Measurements from ENCODE around the gene FYN.

FYN gene

GRCh38 chr6:111628142-111628850 lies 245.0 kb downstream of the FYN start:
- no peak overlapping the region for H3K27ac ChIP-seq
- no peak for TF ChIP-seq ZFX (IDR thresholded peaks at IDR 0.05)
- TF ChIP-seq, protein P1, sequence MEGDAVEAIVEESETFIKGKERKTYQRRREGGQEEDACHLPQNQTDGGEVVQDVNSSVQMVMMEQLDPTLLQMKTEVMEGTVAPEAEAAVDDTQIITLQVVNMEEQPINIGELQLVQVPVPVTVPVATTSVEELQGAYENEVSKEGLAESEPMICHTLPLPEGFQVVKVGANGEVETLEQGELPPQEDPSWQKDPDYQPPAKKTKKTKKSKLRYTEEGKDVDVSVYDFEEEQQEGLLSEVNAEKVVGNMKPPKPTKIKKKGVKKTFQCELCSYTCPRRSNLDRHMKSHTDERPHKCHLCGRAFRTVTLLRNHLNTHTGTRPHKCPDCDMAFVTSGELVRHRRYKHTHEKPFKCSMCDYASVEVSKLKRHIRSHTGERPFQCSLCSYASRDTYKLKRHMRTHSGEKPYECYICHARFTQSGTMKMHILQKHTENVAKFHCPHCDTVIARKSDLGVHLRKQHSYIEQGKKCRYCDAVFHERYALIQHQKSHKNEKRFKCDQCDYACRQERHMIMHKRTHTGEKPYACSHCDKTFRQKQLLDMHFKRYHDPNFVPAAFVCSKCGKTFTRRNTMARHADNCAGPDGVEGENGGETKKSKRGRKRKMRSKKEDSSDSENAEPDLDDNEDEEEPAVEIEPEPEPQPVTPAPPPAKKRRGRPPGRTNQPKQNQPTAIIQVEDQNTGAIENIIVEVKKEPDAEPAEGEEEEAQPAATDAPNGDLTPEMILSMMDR (conservative IDR thresholded peaks at IDR 0.05), result no peak

DNA sequence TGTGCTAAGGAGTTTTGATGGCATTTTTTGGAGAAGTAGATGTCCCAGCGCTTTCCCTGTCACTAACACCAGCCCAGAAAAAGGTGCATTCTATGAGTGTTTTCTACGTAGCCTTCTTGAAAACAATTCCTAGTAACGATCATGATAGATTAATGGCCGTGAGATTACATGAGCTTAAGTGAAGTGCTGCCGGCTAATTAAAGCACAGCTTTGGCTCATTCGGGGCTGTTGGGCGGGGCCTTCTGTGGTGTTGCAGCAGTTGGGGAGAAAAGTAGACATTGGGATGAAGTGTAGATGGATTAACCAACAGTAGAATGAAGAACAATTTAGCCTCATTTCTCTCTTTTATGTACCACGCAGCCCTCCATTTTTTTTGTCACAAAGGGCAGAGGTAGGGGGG lies 246.8 kb downstream of the FYN start:
- TF ChIP-seq, protein P1 (conservative IDR thresholded peaks at IDR 0.05), result no peak
- TF ChIP-seq ZFX (IDR thresholded peaks at IDR 0.05), result no peak

DNA sequence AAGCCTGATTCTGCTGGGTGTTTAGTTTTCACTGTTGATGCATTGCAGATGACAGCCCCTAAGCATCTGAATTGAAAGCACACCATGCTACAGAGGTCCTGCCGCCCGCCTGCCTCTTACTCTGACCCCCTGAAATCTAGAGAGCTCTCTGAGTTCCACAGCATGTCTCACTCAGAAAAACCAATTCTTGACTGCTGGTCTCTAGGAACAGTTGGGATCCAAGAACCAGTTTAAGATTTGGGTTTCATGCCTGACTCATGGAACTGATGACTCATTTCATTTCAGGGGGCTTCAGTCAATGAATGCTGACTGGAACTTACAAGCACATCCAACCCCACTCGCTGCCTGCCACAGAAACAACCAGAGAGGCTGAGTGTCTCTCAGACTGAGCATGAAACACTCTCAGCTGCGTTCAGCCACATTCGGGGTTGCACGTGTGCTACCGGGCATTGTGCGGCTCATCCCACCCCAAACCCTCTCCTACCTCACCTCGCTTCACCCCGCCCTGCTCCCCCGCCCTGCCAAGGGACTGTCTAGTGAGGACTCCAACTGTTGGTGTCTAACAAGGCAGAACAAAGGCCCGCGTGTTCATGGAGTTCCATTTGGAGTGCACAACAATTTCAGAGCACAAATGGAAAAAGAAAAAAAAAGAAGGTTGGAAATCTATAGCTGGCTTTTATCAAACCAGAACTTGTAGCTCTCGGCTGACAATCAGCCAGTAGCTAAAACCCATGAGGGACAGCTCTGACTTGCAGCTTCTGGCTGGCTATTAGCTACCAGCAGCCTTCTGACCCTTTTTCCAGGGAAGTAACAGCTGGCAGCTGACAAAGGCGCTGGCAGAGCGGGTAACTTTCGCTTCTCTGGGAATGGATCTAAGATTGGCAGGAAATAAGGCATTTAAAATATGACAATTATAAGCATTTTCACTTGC lies 247.5 kb downstream of the FYN start:
- no peak for TF ChIP-seq ZFX (IDR thresholded peaks at IDR 0.05)
- H3K27ac ChIP-seq, result no peak overlapping the region

More for the DNA sequence above, 246.8 kb downstream of the FYN start:
- H3K27ac ChIP-seq, result no peak overlapping the region

- TF ChIP-seq ZFX (IDR thresholded peaks at IDR 0.05), result no peak
- TF ChIP-seq, protein P1 (conservative IDR thresholded peaks at IDR 0.05), result no peak
- no peak overlapping the region for H3K27ac ChIP-seq
These were observed 248.2 kb downstream of the FYN start for GRCh38 chr6:111625099-111625416.

- TF ChIP-seq, protein P1 (conservative IDR thresholded peaks at IDR 0.05), result no peak
- TF ChIP-seq ZFX (IDR thresholded peaks at IDR 0.05), result no peak
- no peak overlapping the region for H3K27ac ChIP-seq
These were observed 248.7 kb downstream of the FYN start for GRCh38 chr6:111624401-111625098.

DNA sequence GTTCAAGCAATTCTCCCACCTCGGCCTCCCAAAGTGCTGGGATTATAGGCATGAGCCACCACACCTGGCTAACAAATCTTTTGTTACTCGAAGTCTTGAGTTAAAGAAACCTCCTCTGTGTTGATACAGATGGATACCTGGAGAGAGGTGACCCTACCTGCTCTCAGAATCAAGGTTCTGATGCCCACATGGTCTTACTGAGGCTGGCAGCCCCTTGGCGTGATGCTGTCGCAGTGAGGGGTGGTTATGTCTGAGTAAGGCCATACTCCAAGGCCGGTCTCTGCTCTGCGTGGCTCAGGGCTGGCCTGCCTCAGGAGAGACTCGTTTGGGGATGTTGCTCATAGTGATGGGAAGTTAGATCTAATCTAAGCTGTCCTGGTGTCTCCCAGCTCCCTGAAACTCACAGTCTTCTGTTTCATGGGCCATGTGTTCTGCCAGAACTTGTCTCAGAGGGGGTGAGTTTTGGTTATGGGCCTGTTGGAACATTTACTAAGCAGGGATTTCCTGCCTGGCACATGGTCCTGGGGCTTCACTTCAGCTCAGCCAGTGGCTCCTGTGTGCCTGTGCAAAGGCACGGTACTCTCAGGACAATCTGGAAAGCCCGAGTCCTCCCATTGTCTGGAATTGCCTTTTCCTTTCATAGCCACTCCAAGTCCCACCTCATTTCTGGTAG lies 250.1 kb downstream of the FYN start:
- H3K27ac ChIP-seq, result no peak overlapping the region
- TF ChIP-seq ZFX (IDR thresholded peaks at IDR 0.05), result no peak
- TF ChIP-seq, protein P1 (conservative IDR thresholded peaks at IDR 0.05), result no peak

GRCh38 chr6:111620169-111620568 lies 253.1 kb downstream of the FYN start:
- H3K27ac ChIP-seq, result no peak overlapping the region
- TF ChIP-seq, protein P1 (conservative IDR thresholded peaks at IDR 0.05), result no peak
- no peak for TF ChIP-seq ZFX (IDR thresholded peaks at IDR 0.05)

Data from C4-2B (cell line).